Lower lobe of right lung (tissue), 2 donors: ENCODE measurements around the gene FSHR. TPM values are rescaled to one million over a fixed set of nuclear protein-coding genes. Genes with fewer than 3 reads are reported as not detected.

Source experiments
- ATAC-seq, 2 donors: fragments of 200-7000 bp; cut with Tn5 transposase; one replicate each; pipeline ENCODE4 v1.9.1; 2020 to 2022; ENCODE audit warnings: mild to moderate bottlenecking in 2 of 2, moderate library complexity in 2 of 2
- DNase-seq: peaks from one replicate; pipeline ENCODE4 v3.0.0-alpha.2; 2020
- H3K27ac ChIP-seq: fragments of 200-600 bp; one replicate; pipeline ENCODE4 v1.8.0; 2022
- H3K27me3 ChIP-seq: fragments of 200-600 bp; one replicate; pipeline ENCODE4 v1.8.0; 2022; ENCODE audit warnings: low read depth
- H3K36me3 ChIP-seq: fragments of 200-600 bp; one replicate; pipeline ENCODE4 v1.8.0; 2022; ENCODE audit warnings: mild to moderate bottlenecking
- H3K4me1 ChIP-seq: fragments of 200-600 bp; one replicate; pipeline ENCODE4 v1.8.0; 2022
- H3K4me3 ChIP-seq: fragments of 200-600 bp; one replicate; pipeline ENCODE4 v1.8.0; 2022; ENCODE audit warnings: mild to moderate bottlenecking
- H3K9me3 ChIP-seq: fragments of 200-600 bp; one replicate; pipeline ENCODE4 v1.8.0; 2022
- CTCF ChIP-seq: fragments of 200-600 bp; IDR thresholded peaks from one replicate; pipeline ENCODE4 v1.8.0; 2022; ENCODE audit warnings: antibody characterized with exemption, mild to moderate bottlenecking
- intact Hi-C: fragments of 100-400 bp; cut with DNase I; formaldehyde crosslinking; loops from one replicate; pipeline ENCODE4 v1.11.0; 2022
- long read RNA-seq: library from polyadenylated mRNA; unstranded; transcript quantifications from one replicate; pipeline ENCODE4 v2.0.0, GENCODE V29; 2021
- total RNA-seq: library from RNA; stranded (reverse); fragmentation: NEBNext Ultra II Directional; extraction: Animal tissue kit (Norgen Biotek cat#: 25700); gene quantifications from one replicate; pipeline ENCODE4 v1.2.1, GENCODE V29; 2021
- donor health status: DM: no; HTN: yes; CAD: no; lungs with severe emphysema.

The FSHR gene, protein sequence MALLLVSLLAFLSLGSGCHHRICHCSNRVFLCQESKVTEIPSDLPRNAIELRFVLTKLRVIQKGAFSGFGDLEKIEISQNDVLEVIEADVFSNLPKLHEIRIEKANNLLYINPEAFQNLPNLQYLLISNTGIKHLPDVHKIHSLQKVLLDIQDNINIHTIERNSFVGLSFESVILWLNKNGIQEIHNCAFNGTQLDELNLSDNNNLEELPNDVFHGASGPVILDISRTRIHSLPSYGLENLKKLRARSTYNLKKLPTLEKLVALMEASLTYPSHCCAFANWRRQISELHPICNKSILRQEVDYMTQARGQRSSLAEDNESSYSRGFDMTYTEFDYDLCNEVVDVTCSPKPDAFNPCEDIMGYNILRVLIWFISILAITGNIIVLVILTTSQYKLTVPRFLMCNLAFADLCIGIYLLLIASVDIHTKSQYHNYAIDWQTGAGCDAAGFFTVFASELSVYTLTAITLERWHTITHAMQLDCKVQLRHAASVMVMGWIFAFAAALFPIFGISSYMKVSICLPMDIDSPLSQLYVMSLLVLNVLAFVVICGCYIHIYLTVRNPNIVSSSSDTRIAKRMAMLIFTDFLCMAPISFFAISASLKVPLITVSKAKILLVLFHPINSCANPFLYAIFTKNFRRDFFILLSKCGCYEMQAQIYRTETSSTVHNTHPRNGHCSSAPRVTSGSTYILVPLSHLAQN
- not detected for total RNA-seq
- long read RNA-seq = 0 reads

GRCh38 chr2:49154140-49154539 lies at the start of gene FSHR:
FSHR (minus strand) TSS chr2:49154515; CDS start chr2:49154417, 98 bp downstream.
- H3K27ac ChIP-seq = no peak within 1 kb of the TSS
- H3K4me1 ChIP-seq = no peaks in the 10 kb centered on the region
- no peaks in the 10 kb centered on the region for H3K9me3 ChIP-seq
- no peak within 1 kb of the TSS for H3K4me3 ChIP-seq
- intact Hi-C loops = no loop called here
- DNase-seq (no peak), ATAC-seq (no peak)
- H3K27me3 ChIP-seq = no peaks in the 10 kb centered on the region
- no peak for TF ChIP-seq CTCF
- H3K36me3 ChIP-seq = no peaks in the 10 kb centered on the region

DNA sequence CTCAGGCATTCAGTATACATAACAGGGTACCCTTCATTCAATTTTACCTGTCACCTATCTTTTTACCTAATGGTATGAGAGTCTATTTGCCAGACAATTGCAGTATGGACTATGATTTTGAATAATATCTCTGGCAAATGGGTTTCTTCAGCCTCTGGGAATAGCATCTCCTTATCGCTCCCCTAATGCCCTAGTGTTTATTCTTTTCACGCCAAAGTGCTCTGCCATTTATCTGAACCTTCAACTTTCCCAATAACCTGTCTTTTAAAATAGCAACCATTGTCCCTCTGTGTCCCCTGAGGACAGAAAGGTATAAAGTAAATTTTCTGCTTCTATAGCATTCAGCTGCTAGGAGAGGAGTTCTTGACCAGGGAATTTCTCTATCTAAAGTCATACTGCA lies 45.0 kb upstream of the FSHR start:
- no peak for ATAC-seq
- Histone ChIP-seq H3K9me3 (no peaks in the 10 kb centered on the region), H3K4me3 (no peak overlapping the region), H3K36me3 (no peaks in the 10 kb centered on the region), H3K27me3 (no peaks in the 10 kb centered on the region), H3K4me1 (no peaks in the 10 kb centered on the region), H3K27ac (no peak overlapping the region)
- no peak for DNase-seq
- TF ChIP-seq CTCF = no peak
- intact Hi-C loops = no loop called here

DNA sequence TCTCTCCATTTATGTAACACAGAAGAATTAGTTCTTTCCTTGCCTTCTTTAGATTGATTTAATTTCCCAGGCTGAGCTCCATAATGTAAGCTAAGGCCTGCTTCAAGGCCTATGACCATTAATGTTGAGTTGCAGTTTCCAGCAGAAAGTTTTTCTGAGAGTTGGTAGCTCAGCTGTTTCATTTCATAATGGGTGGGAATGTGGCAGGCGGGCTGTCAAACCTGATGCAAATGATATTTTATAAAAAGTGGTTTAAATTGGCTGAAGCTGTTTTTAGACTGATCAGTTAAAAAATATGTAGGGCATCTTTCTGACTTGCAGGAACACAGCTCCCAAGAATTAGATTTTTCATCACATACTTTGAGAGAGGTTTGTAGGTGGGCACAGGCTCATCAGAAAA lies 40.4 kb upstream of the FSHR start:
- TF ChIP-seq CTCF = no peak
- H3K4me1 ChIP-seq = no peaks in the 10 kb centered on the region
- DNase-seq (no peak), ATAC-seq (no peak)
- H3K27me3 ChIP-seq = no peaks in the 10 kb centered on the region
- H3K27ac ChIP-seq = no peak overlapping the region
- no peaks in the 10 kb centered on the region for H3K36me3 ChIP-seq
- H3K4me3 ChIP-seq = no peak overlapping the region
- H3K9me3 ChIP-seq = no peaks in the 10 kb centered on the region
- intact Hi-C loops = no loop called here

GRCh38 chr2:49192036-49192435 lies 37.7 kb upstream of the FSHR start:
- ATAC-seq = no peak

More at GRCh38 chr2:49192036-49192435, 37.7 kb upstream of the FSHR start:
- Histone ChIP-seq H3K27me3 (no peaks in the 10 kb centered on the region), H3K9me3 (no peaks in the 10 kb centered on the region), H3K36me3 (no peaks in the 10 kb centered on the region), H3K4me1 (no peaks in the 10 kb centered on the region), H3K4me3 (no peak overlapping the region), H3K27ac (no peak overlapping the region)
- no peak for TF ChIP-seq CTCF
- intact Hi-C loops = no loop called here
- no peak for DNase-seq
